DOHH2 (cell line): ENCODE data around the gene NFIA.

ENCODE experiments used
- H3F3A ChIP-seq: fragments of 200-600 bp; sonication (generic), shearing (Covaris generic); 2 replicates; pipeline ENCODE4 v1.6.0; 2016; ENCODE audit warnings: antibody characterized with exemption, mild to moderate bottlenecking; ENCODE audit not compliant: control insufficient read depth, insufficient read depth
- H3K27ac ChIP-seq: fragments of 200-600 bp; sonication (generic); 2 replicates; pipeline ENCODE4 v1.5.1; 2014; ENCODE audit warnings: low read depth, mild to moderate bottlenecking, low read length, moderate library complexity
- H3K27me3 ChIP-seq: fragments of 200-600 bp; sonication (generic); 2 replicates; pipeline ENCODE4 v1.6.1; 2014; ENCODE audit warnings: mild to moderate bottlenecking, low read length, mixed read lengths; ENCODE audit not compliant: control insufficient read depth
- H3K36me3 ChIP-seq: fragments of 200-600 bp; sonication (generic); 2 replicates; pipeline ENCODE4 v1.6.1; 2014; ENCODE audit warnings: mild to moderate bottlenecking, low read length, moderate library complexity, mixed read lengths; ENCODE audit not compliant: control insufficient read depth
- H3K4me1 ChIP-seq: fragments of 200-600 bp; sonication (generic); 2 replicates; pipeline ENCODE4 v1.6.1; 2014; ENCODE audit warnings: mild to moderate bottlenecking, low read length, mixed read lengths; ENCODE audit not compliant: control insufficient read depth
- H3K4me2 ChIP-seq: fragments of 200-600 bp; sonication (generic); 2 replicates; pipeline ENCODE4 v1.6.0; 2014; ENCODE audit warnings: mild to moderate bottlenecking, low read length, moderate library complexity
- H3K4me3 ChIP-seq: fragments of 200-600 bp; sonication (generic); 2 replicates; pipeline ENCODE4 v1.5.1; 2014; ENCODE audit warnings: mild to moderate bottlenecking, low read length, mixed read lengths
- H3K79me2 ChIP-seq: fragments of 200-600 bp; sonication (generic); 2 replicates; pipeline ENCODE4 v1.6.1; 2014; ENCODE audit warnings: mild to moderate bottlenecking, low read length, mixed read lengths; ENCODE audit not compliant: control insufficient read depth
- H3K9me2 ChIP-seq: fragments of 200-600 bp; sonication (generic); replicated peaks from 2 replicates; pipeline ENCODE4 v1.6.1; 2014; ENCODE audit warnings: mild to moderate bottlenecking, low read length, mixed read lengths; ENCODE audit not compliant: control insufficient read depth
- H3K9me3 ChIP-seq: fragments of 200-600 bp; sonication (generic); 2 replicates; pipeline ENCODE4 v1.6.1; 2014; ENCODE audit warnings: antibody characterized with exemption, low read length, mixed read lengths; ENCODE audit not compliant: control insufficient read depth, insufficient read depth
- H4K20me1 ChIP-seq: fragments of 200-600 bp; sonication (generic); 2 replicates; pipeline ENCODE4 v1.6.0; 2014; ENCODE audit warnings: low read depth, mild to moderate bottlenecking, antibody characterized with exemption, low read length, moderate library complexity; ENCODE audit not compliant: control insufficient read depth, insufficient read depth
- CTCF ChIP-seq: fragments of 200-600 bp; sonication (generic); IDR thresholded peaks from one replicate; pipeline ENCODE4 v1.5.1; 2014; ENCODE audit warnings: antibody characterized with exemption, mild to moderate bottlenecking, low read depth, low read length; ENCODE audit not compliant: poor library complexity, severe bottlenecking
- EZH2phosphoT487 ChIP-seq: fragments of 200-600 bp; sonication (generic); IDR thresholded peaks from 2 replicates; pipeline ENCODE4 v1.6.1; 2017; ENCODE audit warnings: borderline replicate concordance, mild to moderate bottlenecking, antibody characterized with exemption, low read length, moderate library complexity, mixed read lengths

NFIA gene

DNA sequence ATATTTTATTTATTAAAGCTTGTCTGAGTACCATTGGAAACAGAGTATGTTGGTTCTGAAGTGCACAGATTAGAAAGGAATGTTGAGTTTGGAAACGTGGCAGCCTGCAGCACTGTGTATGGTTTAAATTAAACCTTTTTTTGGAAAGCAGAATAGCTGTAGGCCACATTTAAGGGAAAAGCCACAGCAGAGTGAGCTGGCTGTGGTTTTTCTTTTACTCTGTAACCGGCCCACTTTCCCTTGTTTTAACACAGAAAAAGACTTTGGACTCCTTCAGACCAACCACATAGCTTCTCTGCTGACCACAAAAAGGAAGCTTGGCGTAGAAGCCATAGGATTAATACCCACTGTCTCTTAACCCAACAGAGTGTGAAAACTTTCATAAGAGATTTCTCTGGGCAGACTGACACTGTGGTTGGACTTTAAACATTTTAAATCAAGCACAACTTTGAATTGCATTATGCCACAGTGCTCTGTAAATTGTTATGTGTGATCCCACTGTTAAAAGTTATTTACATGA lies 75.2 kb downstream of the NFIA start:
- no peaks in the 10 kb centered on the region for H3F3A ChIP-seq
- no peaks in the 10 kb centered on the region; the same call in 1 of the 2 replicates for H4K20me1 ChIP-seq
- TF ChIP-seq EZH2phosphoT487: no peak
- no peak for TF ChIP-seq CTCF
- H3K4me2 ChIP-seq: 0 out of 2 replicates have a peak overlapping the region, but pooled peaks have one; percentile 2
- no peaks in the 10 kb centered on the region for H3K9me3 ChIP-seq
- no peak overlapping the region for H3K4me3 ChIP-seq
- peaks cover 15% of the 10 kb centered on the region for H3K4me1 ChIP-seq
- no peaks in the 10 kb centered on the region for H3K27me3 ChIP-seq
- H3K36me3 ChIP-seq: no peaks in the 10 kb centered on the region; the same call in 1 of the 2 replicates
- no peaks in the 10 kb centered on the region for H3K9me2 ChIP-seq
- H3K79me2 ChIP-seq: no peaks in the 10 kb centered on the region
- H3K27ac ChIP-seq: no peak overlapping the region

GRCh38 chr1:61158591-61158990 lies 76.2 kb downstream of the NFIA start:
- no peaks in the 10 kb centered on the region for H3K9me3 ChIP-seq
- TF ChIP-seq CTCF (no peak), EZH2phosphoT487 (no peak)
- no peak overlapping the region for H3K4me3 ChIP-seq
- H3K79me2 ChIP-seq: no peaks in the 10 kb centered on the region
- H3K36me3 ChIP-seq: no peaks in the 10 kb centered on the region; the same call in 1 of the 2 replicates
- no peaks in the 10 kb centered on the region for H3F3A ChIP-seq
- no peaks in the 10 kb centered on the region for H3K27me3 ChIP-seq
- no peak overlapping the region for H3K4me2 ChIP-seq
- no peaks in the 10 kb centered on the region; the same call in 1 of the 2 replicates for H4K20me1 ChIP-seq
- H3K4me1 ChIP-seq: peaks cover 15% of the 10 kb centered on the region
- H3K9me2 ChIP-seq: no peaks in the 10 kb centered on the region
- no peak overlapping the region for H3K27ac ChIP-seq

- H3K79me2 ChIP-seq: no peaks in the 10 kb centered on the region
- peaks cover 15% of the 10 kb centered on the region for H3K4me1 ChIP-seq
- no peak overlapping the region for H3K27ac ChIP-seq
- H3K4me2 ChIP-seq: no peak overlapping the region
- no peaks in the 10 kb centered on the region for H3K9me3 ChIP-seq
- TF ChIP-seq EZH2phosphoT487: no peak
- TF ChIP-seq CTCF: no peak
- H3K36me3 ChIP-seq: no peaks in the 10 kb centered on the region; the same call in 1 of the 2 replicates
- H3K27me3 ChIP-seq: no peaks in the 10 kb centered on the region
- H3F3A ChIP-seq: no peaks in the 10 kb centered on the region
- H3K4me3 ChIP-seq: no peak overlapping the region
- no peaks in the 10 kb centered on the region for H3K9me2 ChIP-seq
- no peaks in the 10 kb centered on the region; the same call in 1 of the 2 replicates for H4K20me1 ChIP-seq
Observed at GRCh38 chr1:61160526-61160925, 78.2 kb downstream of the NFIA start.
